Astrocyte of the spinal cord (primary cell): ENCODE measurements around the gene AK3.
"Not testable (repeated sequence)": the region's sequence is repeated elsewhere in the genome, so short reads cannot be mapped to it uniquely, and the experiment has no call there.

Experiments used
- DNase-seq: peaks from one replicate; pipeline ENCODE4 v3.0.0; 2011; ENCODE audit warnings: low read depth, low spot score
- H3K4me3 ChIP-seq: 2 replicates; pipeline ENCODE4 v1.5.1; 2011; ENCODE audit warnings: low read depth, mild to moderate bottlenecking, low read length, moderate library complexity
- in situ Hi-C: cut with HindIII; loops from 2 replicates; pipeline ENCODE4 v1.10.0; 2017; ENCODE audit warnings: low sequenced_read_pairs
- TF ChIP-seq, protein P1 (sequence below): IDR thresholded peaks from 2 replicates; pipeline ENCODE4 v1.5.1; 2012; ENCODE audit warnings: low read depth, mild to moderate bottlenecking, low read length, inconsistent platforms

The AK3 gene

DNA sequence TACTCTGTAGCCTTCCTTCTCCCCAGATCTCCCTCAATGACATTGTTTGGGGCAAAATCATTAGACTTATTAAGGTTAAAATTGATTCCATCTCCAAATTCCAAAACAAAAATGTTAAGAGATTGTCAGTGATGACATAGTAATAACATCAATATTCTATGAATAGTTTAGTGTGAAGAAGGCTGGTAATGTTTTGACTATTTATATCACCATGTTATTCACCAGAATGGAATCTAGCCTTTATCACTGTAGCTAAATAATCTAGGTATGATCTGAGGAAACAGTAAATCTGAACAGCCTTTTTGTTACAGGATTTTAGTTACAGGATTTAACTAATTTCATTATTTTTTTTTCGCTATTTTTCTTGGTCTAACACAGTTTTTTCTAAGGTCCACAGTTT lies 79.8 kb downstream of the AK3 start:
- DNase-seq: no peak
- TF ChIP-seq, protein P1, sequence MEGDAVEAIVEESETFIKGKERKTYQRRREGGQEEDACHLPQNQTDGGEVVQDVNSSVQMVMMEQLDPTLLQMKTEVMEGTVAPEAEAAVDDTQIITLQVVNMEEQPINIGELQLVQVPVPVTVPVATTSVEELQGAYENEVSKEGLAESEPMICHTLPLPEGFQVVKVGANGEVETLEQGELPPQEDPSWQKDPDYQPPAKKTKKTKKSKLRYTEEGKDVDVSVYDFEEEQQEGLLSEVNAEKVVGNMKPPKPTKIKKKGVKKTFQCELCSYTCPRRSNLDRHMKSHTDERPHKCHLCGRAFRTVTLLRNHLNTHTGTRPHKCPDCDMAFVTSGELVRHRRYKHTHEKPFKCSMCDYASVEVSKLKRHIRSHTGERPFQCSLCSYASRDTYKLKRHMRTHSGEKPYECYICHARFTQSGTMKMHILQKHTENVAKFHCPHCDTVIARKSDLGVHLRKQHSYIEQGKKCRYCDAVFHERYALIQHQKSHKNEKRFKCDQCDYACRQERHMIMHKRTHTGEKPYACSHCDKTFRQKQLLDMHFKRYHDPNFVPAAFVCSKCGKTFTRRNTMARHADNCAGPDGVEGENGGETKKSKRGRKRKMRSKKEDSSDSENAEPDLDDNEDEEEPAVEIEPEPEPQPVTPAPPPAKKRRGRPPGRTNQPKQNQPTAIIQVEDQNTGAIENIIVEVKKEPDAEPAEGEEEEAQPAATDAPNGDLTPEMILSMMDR: no peak
- in situ Hi-C loops: no loop called here
- H3K4me3 ChIP-seq: no peak overlapping the region

DNA sequence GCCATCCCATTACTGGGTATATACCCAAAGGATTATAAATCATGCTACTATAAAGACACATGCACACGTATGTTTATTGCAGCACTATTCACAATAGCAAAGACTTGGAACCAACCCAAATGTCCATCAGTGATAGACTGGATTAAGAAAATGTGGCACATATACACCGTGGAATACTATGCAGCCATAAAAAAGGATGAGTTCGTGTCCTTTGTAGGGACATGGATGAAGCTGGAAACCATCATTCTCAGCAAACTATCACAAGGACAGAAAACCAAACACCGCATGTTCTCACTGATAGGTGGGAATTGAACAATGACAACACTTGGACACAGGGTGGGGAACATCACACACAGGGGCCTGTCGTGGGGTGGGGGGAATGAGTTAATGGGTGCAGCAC lies 80.3 kb downstream of the AK3 start:
- DNase-seq: not testable (repeated sequence)

More for the DNA sequence above, 80.3 kb downstream of the AK3 start:
- in situ Hi-C loops, H3K4me3 ChIP-seq: not testable (repeated sequence)
